HG03139 (cell line): ENCODE data around the gene CMPK2.

Source experiments
- ATAC-seq: cut with Tn5 transposase; IDR thresholded peaks from one replicate; pipeline ENCODE4 v1.9.1; 2021; ENCODE audit not compliant: unreplicated experiment

Gene CMPK2

GRCh38 chr2:6845312-6845711 lies 20.4 kb downstream of the CMPK2 start:
- no peak for ATAC-seq

GRCh38 chr2:6841537-6842287 lies 24.0 kb downstream of the CMPK2 start:
- ATAC-seq: no peak

- no peak for ATAC-seq
Measured at GRCh38 chr2:6838673-6839319, 26.9 kb downstream of the CMPK2 start.

- ATAC-seq: no peak
Measured at GRCh38 chr2:6835467-6835866, 30.2 kb downstream of the CMPK2 start.

- no peak for ATAC-seq
Measured at GRCh38 chr2:6834163-6834562, 31.5 kb downstream of the CMPK2 start.

- no peak for ATAC-seq
Measured at GRCh38 chr2:6833300-6833604, 32.5 kb downstream of the CMPK2 start.

GRCh38 chr2:6832596-6833299 lies 33.0 kb downstream of the CMPK2 start:
- ATAC-seq: no peak

- ATAC-seq: no peak
Measured at GRCh38 chr2:6831229-6831628, 34.5 kb downstream of the CMPK2 start.

- ATAC-seq: no peak
Measured at GRCh38 chr2:6828299-6828584, 37.5 kb downstream of the CMPK2 start.

- no peak for ATAC-seq
Measured at GRCh38 chr2:6827566-6828298, 38.0 kb downstream of the CMPK2 start.

GRCh38 chr2:6826081-6826913 lies 39.4 kb downstream of the CMPK2 start:
- ATAC-seq: peak; percentile 91

- no peak for ATAC-seq
Measured at GRCh38 chr2:6824962-6825361, 40.7 kb downstream of the CMPK2 start.

GRCh38 chr2:6823111-6823510 lies 42.6 kb downstream of the CMPK2 start:
- ATAC-seq: no peak

- no peak for ATAC-seq
Measured at GRCh38 chr2:6822406-6822805, 43.3 kb downstream of the CMPK2 start.

GRCh38 chr2:6820903-6821584 lies 44.7 kb downstream of the CMPK2 start:
- no peak for ATAC-seq

- ATAC-seq: no peak
Measured at GRCh38 chr2:6820236-6820635, 45.5 kb downstream of the CMPK2 start.

- no peak for ATAC-seq
Measured at GRCh38 chr2:6819668-6820067, 46.0 kb downstream of the CMPK2 start.

GRCh38 chr2:6818012-6818411 lies 47.7 kb downstream of the CMPK2 start:
- no peak for ATAC-seq

- ATAC-seq: no peak
Measured at GRCh38 chr2:6814869-6815268, 50.8 kb downstream of the CMPK2 start.

GRCh38 chr2:6814312-6814711 lies 51.4 kb downstream of the CMPK2 start:
- no peak for ATAC-seq
